ENCODE results near the gene EDN2.

DNA sequence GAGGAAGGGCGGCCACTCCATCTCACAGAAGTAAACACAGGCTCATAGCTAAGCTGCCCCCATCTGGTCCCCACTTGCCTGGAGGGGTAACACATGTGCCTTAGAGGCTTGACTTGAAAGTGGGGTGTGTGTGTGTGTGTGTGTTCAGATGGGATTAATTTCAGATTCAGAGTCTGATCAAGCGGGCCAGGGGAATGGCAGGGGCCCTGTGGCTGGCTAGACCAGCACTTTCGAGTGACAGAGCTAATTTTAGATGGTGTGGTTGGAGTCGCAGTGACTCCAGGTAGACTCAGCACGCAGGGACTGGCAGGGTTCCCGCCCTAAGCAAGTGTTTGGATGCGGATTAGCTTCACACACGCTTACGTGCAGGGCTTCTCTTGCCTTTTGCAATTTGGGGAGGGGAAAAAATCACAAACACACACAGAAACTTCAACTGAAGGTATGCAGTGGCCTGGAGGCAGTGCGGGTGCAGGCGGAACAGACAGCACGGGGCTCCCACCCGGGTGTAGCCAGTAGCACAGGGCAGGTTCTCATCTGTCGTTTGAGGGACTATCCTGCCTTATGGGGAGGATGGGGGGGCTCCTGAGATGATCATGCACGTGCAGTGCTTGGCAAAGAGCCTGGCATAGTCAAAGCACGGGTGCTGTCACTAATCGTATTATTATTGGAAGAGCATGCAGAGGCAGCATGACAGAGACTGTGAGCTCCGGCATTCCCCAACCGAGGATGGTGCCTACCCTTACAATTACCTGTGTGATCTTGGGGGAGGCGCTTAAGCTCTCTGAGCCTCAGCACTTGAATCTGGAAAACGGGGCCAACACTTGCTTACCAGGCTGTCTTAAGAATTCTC lies 1.3 kb downstream of the EDN2 start:
- TF ChIP-seq, protein P1, sequence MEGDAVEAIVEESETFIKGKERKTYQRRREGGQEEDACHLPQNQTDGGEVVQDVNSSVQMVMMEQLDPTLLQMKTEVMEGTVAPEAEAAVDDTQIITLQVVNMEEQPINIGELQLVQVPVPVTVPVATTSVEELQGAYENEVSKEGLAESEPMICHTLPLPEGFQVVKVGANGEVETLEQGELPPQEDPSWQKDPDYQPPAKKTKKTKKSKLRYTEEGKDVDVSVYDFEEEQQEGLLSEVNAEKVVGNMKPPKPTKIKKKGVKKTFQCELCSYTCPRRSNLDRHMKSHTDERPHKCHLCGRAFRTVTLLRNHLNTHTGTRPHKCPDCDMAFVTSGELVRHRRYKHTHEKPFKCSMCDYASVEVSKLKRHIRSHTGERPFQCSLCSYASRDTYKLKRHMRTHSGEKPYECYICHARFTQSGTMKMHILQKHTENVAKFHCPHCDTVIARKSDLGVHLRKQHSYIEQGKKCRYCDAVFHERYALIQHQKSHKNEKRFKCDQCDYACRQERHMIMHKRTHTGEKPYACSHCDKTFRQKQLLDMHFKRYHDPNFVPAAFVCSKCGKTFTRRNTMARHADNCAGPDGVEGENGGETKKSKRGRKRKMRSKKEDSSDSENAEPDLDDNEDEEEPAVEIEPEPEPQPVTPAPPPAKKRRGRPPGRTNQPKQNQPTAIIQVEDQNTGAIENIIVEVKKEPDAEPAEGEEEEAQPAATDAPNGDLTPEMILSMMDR (IDR thresholded peaks at IDR 0.05) = no peak
- TF ChIP-seq EP300 (IDR thresholded peaks at IDR 0.05) = no peak
